K562 (cell line): ENCODE data around the gene CBFA2T3. TPM values are rescaled to one million over a fixed set of nuclear protein-coding genes. Genes with fewer than 3 reads are reported as not detected.

ENCODE experiments used
- ATF7 ChIP-seq: fragments of 450-650 bp; IDR thresholded peaks from 2 replicates; pipeline ENCODE4 v1.7.1; 2014; ENCODE audit warnings: mild to moderate bottlenecking, moderate library complexity
- CCNT2 ChIP-seq: IDR thresholded peaks from 2 replicates; pipeline ENCODE4 v1.6.1; 2011; ENCODE audit warnings: borderline replicate concordance, low read depth, mild to moderate bottlenecking, moderate library complexity, mixed read lengths, low read length; ENCODE audit not compliant: insufficient read length; ENCODE audit errors: extremely low read depth
- ELF4 ChIP-seq: fragments of 450-650 bp; formaldehyde crosslinking; IDR thresholded peaks from 2 replicates; pipeline ENCODE4 v1.4.0; 2022; ENCODE audit warnings: missing genetic modification characterization
- GTF3C2 ChIP-seq: IDR thresholded peaks from 3 replicates; pipeline ENCODE4 v1.6.1; 2011; ENCODE audit warnings: borderline replicate concordance, mild to moderate bottlenecking, moderate library complexity; ENCODE audit not compliant: insufficient read length; ENCODE audit errors: extremely low read depth
- HCFC1 ChIP-seq: IDR thresholded peaks from 2 replicates; pipeline ENCODE4 v1.6.1; 2012; ENCODE audit warnings: low read depth, low read length, improper control_type of control experiment
- NFATC3 ChIP-seq: fragments of 450-650 bp; IDR thresholded peaks from 2 replicates; pipeline ENCODE4 v1.6.1; 2017; ENCODE audit warnings: mild to moderate bottlenecking
- RFX5 ChIP-seq: IDR thresholded peaks from 2 replicates; pipeline ENCODE4 v1.6.1; 2011; ENCODE audit warnings: low read depth, mild to moderate bottlenecking, improper control_type of control experiment, low read length
- ZC3H4 ChIP-seq: sonication (generic); formaldehyde crosslinking; IDR thresholded peaks from 2 replicates; pipeline ENCODE4 v1.9.0; 2021; ENCODE audit warnings: missing genetic modification reagents, borderline replicate concordance
- ZNF165 ChIP-seq: fragments of 250-450 bp; sonication (Bioruptor Pico); IDR thresholded peaks from 2 replicates; pipeline ENCODE4 v1.4.0; 2020; ENCODE audit warnings: borderline replicate concordance
- ZNF224 ChIP-seq: sonication (generic); formaldehyde crosslinking; IDR thresholded peaks from 2 replicates; pipeline ENCODE4 v1.8.0; 2022; ENCODE audit warnings: mild to moderate bottlenecking, missing genetic modification reagents
- ZNF785 ChIP-seq: fragments of 250-450 bp; sonication (Bioruptor Pico); IDR thresholded peaks from 2 replicates; pipeline ENCODE4 v1.4.0; 2020; ENCODE audit warnings: mild to moderate bottlenecking
- polyA plus RNA-seq, 8 experiments: library from polyadenylated mRNA; depleted of rRNA in 4 of 8; stranded (reverse) in 5 of 8; unstranded in 3 of 8; fragments of >200 nt; fragmentation: Nextera tagmentation in 2 of 8; fragmentation: Illumina TruSeq in 1 of 8; extraction: Ambion mirVana in 2 of 8; extraction: Trizol in 1 of 8; gene quantifications; 2 replicates each; pipeline versions ENCODE4 v1.2.1 to v1.2.3, GENCODE V29; 2011 to 2014; ENCODE audit warnings: inconsistent platforms in 1 of 8, missing spikeins in 1 of 8
- total RNA-seq, 7 experiments: library from RNA; depleted of rRNA in 6 of 7; stranded (reverse); fragments of >200 nt in 6 of 7; fragmentation: Illumina TruSeq in 2 of 7; extraction: Trizol in 2 of 7; gene quantifications; 2 replicates each; pipeline versions ENCODE4 v1.2.1 to v1.2.3, GENCODE V29; 2011 to 2021; ENCODE audit warnings: low replicate concordance in 1 of 7
- TF ChIP-seq, protein P1 (sequence below): fragments of 450-650 bp; IDR thresholded peaks from 2 replicates; pipeline ENCODE4 v1.6.1; 2017; ENCODE audit warnings: antibody characterized with exemption, mild to moderate bottlenecking
- TF ChIP-seq, protein P2 (sequence below): IDR thresholded peaks from 3 replicates; pipeline ENCODE4 v1.6.1; 2011; ENCODE audit warnings: borderline replicate concordance, mild to moderate bottlenecking; ENCODE audit not compliant: insufficient read length, insufficient read depth
- TF ChIP-seq, protein P3 (sequence below): fragments of 150-350 bp; conservative IDR thresholded peaks from 2 replicates; pipeline ENCODE4 v1.6.1; 2014; ENCODE audit warnings: low read length

The CBFA2T3 gene
- total and polyA plus RNA-seq, 9 of the 15 experiments (the other 6 are each of a cell fraction or from before 2014, with no cell fraction given): 2.3 to 145 (median 6.7) TPM

DNA sequence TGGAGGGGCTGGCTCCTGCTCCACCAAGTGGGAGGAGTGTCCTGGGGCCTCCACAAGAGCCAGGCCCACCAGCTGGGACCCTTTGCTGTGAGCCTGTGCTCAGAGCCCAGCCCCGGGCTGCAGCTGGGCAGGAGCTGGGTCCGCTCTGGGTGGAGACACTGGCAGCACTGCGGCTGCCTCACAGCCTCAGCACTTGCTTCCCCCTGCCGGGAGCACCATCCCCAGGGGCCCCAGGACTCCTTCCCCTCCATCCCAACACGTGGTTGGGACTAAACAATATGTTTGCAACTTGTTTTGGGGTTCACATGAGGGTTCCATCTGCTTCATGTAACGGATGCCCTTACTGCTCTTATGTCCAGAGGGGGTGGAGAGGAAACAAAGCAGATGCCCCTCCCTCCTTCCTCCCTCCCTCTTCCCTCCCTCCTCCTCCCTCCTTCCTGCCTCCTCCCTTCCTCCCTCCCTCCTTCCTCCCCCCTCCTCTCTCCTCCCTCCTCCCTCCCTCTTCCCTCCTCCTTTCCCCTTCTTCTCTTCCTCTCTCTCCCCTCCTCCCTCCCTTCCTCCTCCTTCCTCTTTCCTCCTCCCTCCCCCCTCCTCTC lies 16.3 kb upstream of the CBFA2T3 start (continued):
- TF ChIP-seq, protein P1, sequence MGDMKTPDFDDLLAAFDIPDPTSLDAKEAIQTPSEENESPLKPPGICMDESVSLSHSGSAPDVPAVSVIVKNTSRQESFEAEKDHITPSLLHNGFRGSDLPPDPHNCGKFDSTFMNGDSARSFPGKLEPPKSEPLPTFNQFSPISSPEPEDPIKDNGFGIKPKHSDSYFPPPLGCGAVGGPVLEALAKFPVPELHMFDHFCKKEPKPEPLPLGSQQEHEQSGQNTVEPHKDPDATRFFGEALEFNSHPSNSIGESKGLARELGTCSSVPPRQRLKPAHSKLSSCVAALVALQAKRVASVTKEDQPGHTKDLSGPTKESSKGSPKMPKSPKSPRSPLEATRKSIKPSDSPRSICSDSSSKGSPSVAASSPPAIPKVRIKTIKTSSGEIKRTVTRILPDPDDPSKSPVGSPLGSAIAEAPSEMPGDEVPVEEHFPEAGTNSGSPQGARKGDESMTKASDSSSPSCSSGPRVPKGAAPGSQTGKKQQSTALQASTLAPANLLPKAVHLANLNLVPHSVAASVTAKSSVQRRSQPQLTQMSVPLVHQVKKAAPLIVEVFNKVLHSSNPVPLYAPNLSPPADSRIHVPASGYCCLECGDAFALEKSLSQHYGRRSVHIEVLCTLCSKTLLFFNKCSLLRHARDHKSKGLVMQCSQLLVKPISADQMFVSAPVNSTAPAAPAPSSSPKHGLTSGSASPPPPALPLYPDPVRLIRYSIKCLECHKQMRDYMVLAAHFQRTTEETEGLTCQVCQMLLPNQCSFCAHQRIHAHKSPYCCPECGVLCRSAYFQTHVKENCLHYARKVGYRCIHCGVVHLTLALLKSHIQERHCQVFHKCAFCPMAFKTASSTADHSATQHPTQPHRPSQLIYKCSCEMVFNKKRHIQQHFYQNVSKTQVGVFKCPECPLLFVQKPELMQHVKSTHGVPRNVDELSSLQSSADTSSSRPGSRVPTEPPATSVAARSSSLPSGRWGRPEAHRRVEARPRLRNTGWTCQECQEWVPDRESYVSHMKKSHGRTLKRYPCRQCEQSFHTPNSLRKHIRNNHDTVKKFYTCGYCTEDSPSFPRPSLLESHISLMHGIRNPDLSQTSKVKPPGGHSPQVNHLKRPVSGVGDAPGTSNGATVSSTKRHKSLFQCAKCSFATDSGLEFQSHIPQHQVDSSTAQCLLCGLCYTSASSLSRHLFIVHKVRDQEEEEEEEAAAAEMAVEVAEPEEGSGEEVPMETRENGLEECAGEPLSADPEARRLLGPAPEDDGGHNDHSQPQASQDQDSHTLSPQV: no peak
- no peak for TF ChIP-seq ZC3H4 (CRISPR knock-in tag)
- TF ChIP-seq HCFC1: no peak
- TF ChIP-seq GTF3C2: no peak
- TF ChIP-seq CCNT2: no peak
- TF ChIP-seq NFATC3: no peak
- TF ChIP-seq ZNF785: no peak
- no peak for TF ChIP-seq ATF7
- TF ChIP-seq, protein P2, sequence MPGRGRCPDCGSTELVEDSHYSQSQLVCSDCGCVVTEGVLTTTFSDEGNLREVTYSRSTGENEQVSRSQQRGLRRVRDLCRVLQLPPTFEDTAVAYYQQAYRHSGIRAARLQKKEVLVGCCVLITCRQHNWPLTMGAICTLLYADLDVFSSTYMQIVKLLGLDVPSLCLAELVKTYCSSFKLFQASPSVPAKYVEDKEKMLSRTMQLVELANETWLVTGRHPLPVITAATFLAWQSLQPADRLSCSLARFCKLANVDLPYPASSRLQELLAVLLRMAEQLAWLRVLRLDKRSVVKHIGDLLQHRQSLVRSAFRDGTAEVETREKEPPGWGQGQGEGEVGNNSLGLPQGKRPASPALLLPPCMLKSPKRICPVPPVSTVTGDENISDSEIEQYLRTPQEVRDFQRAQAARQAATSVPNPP: no peak
- TF ChIP-seq, protein P3, sequence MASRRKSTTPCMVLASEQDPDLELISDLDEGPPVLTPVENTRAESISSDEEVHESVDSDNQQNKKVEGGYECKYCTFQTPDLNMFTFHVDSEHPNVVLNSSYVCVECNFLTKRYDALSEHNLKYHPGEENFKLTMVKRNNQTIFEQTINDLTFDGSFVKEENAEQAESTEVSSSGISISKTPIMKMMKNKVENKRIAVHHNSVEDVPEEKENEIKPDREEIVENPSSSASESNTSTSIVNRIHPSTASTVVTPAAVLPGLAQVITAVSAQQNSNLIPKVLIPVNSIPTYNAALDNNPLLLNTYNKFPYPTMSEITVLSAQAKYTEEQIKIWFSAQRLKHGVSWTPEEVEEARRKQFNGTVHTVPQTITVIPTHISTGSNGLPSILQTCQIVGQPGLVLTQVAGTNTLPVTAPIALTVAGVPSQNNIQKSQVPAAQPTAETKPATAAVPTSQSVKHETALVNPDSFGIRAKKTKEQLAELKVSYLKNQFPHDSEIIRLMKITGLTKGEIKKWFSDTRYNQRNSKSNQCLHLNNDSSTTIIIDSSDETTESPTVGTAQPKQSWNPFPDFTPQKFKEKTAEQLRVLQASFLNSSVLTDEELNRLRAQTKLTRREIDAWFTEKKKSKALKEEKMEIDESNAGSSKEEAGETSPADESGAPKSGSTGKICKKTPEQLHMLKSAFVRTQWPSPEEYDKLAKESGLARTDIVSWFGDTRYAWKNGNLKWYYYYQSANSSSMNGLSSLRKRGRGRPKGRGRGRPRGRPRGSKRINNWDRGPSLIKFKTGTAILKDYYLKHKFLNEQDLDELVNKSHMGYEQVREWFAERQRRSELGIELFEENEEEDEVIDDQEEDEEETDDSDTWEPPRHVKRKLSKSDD: no peak
- peak; percentile 51; the same call in 1 of the 2 replicates for TF ChIP-seq ELF4
- no peak for TF ChIP-seq RFX5
- no peak for TF ChIP-seq ZNF165 (CRISPR knock-in tag)
- TF ChIP-seq ZNF224 (CRISPR knock-in tag): no peak
